HG03469 (cell line): ENCODE data around the gene FRMD1.

ENCODE experiments used
- ATAC-seq: cut with Tn5 transposase; IDR thresholded peaks from one replicate; pipeline ENCODE4 v1.9.1; 2021; ENCODE audit warnings: mild to moderate bottlenecking, moderate library complexity, moderate number of reproducible peaks; ENCODE audit not compliant: unreplicated experiment

FRMD1 gene

DNA sequence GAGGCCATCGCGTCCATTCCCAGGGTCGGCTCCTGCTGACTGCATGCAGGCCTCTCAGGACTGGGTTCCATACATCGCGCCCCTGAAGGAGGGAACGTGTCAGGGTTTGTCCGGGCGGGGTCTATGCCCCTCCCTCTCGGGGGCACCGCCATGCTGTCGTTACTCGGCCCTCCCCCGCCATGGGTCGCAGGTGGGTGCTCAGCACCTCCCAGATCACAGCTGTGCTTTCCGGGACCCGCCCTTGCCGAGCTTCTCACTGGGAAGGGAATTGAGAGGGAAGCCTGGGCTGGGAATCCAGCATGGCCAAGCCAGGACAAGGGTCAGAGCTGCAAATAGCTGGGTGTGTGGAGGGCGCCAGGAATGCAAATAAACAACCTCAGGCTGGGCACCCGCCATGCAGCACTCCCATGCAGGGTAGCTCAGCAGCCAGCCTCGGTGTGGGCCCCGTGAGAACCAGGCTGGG lies at the start of gene FRMD1:
Gene FRMD1 (minus strand): TSS at position 270 of the 463 bp plus-strand sequence. CDS start 118 bp downstream, at position 152.
- no peak for ATAC-seq

DNA sequence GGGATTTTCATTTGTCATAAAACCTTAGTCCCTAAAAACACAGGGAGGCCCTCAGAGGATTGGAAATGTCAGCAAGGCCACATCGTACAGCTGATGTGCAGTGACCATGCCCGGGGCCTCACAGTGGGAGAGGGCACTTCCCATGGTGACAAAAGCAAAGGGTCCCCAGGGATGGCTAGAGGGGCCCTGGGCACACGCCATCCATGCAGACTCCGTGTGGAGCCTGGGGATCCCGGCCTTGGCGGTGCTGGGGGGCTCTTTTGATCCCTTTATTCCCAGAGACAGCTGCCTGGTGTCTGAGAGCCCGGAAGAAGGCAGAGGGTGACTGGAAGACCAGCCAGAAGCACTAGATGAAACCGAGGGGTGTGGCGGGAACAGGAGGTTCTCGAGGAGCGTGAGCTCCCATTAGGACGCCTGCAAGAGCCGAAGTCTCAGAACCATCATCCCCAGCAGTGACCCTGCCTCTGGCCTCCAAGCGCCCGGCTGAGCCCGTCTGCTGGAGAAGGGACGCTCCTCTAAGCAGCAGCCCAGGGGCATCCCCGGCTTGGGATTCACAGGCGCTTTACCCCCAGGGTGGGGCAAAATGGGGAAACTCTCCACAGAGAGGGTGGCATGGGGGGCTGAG lies 49.1 kb upstream of the FRMD1 start:
- ATAC-seq: no peak

DNA sequence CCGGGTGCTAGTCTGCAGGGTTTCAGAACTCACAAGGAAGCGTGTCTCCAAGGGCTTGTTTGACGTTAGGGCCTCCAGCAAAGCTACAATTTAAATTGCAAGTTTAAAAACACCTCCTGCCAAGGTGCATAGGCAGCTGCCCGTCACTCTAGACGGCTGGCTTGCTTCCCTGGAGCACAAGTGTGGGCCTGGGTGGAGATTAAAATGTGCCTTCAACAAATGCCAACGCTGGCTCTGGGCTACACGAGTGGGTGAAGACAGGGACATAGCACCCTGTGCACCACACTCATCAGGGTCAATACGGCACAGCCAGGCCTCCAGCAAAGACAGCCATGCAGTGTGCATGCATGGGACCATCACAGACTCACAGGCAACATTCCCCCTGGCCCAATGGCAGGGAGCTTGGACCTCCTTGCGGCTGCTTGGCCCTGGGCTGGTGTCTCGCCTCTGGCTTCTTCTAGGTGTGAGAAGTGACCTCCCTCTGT lies 48.4 kb upstream of the FRMD1 start:
- ATAC-seq: no peak

DNA sequence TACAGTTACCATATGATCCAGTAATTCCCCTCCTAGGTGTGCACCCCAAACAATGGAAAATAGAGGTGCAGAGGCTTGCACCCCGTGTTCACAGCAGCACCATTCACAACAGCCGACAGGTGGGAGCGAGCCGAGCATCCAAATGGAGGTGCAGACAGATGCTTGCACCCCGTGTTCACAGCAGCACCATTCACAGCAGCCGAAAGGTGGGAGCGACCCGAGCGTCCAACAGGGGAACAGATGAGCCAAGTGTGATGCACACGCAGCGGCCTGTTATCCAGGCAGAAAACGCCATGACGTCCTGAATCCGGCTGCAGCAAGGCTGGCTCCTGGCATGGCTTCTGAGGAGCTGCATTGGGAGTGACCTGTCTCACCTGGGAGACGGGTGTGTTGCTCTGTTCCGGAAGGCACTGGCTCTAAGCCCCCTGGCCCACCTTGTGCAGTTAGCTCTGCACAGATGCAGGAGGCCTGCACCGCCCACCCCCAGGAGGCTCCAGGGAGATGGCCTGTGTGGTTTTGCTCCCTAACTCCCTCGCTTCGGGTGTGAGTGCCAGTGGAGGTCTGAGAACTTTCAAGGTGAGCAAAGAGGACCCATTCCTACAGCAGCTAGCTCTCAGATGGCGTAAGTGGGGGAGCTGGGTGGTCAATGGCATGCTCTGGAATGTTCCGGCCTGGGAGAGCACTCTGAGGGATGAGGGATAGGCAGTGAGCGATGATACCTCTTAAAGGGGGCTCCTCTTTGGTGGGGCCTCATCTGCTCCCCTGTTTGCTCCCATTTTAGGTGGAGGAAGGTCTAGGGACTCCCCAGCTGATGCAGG lies 47.8 kb upstream of the FRMD1 start:
- no peak for ATAC-seq

DNA sequence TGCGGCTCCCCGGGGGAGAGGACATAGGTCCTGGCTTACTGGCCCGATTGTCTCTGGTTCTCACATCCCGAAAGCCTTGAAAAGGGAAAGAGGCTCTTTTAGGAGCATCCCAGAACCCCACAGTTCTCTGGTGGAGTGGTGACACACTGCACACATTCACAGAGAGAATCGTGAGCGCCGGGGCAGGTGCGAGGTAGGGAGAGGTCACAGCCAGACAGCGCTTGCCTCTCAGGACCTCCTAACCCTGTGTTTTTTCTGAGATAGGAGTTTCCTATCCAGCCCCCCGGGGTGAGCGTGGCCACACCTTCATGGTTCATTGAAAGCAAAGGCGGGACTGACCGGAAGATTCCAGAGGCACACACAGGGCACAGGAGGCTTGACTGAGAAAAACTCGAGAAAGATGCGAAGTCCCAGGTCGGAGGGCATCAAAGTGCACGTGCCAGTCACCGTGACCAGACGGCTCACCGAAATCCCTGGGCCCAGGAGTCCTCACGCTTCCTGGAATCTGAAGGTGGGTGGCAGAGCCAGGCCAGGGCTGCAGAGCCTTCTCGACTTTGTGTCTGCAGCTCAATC lies 46.5 kb upstream of the FRMD1 start:
- ATAC-seq: no peak

DNA sequence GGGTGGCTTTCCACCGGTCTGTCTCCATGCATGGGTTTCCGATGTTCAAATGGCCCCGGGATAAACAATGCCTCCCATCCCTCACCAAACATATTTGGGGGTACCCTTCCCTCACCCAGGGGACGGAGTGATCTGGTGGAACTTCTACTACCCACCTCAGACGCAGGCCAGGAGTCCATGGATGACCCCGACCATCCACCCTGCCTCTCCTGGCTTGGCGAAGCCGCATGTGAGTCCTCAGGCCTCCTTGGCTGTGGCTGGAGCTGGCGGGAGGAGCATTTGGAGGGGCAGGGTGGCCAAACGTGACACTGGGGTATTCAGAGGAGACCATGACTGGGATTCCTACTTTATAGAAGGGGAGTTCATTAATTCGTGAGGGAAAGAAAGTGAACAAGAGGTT lies 45.9 kb upstream of the FRMD1 start:
- no peak for ATAC-seq

DNA sequence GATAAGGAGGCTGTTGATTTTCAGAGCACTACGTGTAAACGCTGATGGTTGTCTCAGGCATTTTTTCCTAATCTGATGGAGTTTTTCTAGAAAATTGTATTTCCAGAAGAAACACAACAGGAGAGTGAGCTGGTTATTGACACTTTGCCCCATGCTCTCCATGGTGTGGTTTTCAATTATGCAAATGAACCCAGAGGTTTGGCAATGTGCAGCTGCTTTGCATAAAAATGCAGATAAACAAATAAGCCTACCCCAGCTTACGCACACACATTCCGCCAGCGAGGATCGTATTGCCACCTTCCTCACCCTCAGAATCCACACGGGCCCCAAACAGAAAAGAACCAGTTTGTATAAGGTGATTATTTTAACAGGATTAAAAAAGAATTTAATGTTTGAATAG lies 45.1 kb upstream of the FRMD1 start:
- no peak for ATAC-seq

DNA sequence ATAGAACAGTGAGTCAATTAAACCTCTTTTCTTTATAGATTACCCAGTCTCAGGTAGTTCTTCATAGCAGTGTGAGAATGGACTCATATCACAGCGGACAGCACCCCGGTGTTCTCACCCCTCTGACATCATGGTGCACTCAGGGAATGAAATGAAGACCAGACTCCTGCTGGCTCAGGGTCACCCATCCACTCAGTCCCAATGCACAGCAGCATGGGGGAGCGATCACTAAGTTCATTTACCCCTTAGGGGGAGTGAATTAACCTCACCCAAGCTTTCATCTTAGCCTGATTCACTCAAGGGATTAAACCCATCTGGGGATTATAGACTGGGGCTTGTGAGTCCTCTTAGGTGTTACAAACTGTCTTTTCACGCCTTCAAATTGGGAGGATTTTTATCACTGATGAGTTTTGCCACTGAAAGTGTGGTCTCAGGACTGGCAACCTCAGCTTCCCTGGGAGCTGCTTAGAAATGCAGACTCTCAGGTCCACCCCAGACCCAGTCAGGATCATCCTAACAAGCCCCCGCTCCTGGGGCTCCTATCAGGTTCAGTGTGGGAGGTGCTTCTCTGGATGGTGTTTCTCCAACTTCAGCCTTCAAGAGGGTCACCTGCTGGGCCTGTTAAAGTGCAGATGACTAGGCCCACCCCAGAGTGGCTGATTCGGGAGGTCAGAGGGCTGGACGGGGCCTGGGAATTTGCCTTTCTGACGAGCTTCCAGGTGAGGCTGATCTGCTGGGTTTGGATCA lies 44.3 kb upstream of the FRMD1 start:
- no peak for ATAC-seq

DNA sequence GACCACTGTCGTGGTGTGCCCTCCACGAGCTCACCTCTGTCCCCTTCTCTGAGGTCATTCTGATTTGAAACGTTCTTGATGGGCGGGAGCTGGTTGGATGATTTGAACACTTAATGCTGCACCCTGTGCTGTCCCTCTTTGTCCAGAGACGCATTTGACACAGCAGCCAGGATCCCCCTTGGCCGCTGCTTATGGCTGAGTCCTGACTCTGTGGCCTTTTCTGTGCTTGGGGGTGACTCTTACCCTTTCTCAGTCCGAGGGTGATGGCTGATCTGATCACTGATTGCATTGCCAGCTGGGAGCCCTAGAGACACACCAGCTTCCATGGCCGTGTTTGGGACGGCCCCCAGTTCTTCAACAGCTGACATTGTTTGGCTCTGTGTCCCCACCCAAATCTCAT lies 43.5 kb upstream of the FRMD1 start:
- ATAC-seq: no peak

DNA sequence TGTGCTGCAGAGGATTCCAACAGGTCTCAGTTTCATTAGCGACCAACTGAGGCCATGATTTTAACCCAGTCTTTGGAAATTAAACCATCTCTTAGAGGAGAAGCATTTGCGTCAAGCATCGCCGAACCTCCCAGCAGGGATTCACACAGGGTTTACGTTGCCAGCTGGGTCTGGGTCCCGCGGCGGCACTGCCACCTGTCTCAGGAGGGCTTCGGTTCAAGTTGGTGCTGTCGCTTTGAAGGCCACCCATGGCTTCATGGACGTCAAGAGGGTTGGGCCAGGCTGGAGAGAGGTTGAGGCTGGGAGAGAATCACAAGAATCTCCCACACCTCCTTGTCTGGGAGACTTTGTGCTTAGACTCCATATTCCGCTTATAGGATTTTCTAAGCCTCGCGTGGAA lies 43.0 kb upstream of the FRMD1 start:
- ATAC-seq: no peak

DNA sequence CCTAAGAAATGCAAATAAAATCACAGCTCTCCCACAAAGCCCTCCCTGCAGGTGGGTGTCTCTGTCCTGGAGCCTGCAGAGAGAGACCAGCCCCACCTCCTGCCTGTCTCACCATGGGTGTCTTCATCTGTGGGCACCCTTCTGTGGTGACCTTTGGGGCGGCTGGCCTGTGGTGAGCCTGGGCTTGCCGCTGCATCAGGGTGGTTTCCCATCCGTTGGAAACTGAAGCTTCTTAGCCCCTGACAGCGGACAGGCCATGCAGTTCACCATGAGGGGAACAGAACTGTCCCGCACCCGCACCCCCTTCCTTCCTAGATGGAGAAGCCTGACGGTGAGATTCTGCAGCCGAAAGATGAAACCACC lies 42.3 kb upstream of the FRMD1 start:
- no peak for ATAC-seq

DNA sequence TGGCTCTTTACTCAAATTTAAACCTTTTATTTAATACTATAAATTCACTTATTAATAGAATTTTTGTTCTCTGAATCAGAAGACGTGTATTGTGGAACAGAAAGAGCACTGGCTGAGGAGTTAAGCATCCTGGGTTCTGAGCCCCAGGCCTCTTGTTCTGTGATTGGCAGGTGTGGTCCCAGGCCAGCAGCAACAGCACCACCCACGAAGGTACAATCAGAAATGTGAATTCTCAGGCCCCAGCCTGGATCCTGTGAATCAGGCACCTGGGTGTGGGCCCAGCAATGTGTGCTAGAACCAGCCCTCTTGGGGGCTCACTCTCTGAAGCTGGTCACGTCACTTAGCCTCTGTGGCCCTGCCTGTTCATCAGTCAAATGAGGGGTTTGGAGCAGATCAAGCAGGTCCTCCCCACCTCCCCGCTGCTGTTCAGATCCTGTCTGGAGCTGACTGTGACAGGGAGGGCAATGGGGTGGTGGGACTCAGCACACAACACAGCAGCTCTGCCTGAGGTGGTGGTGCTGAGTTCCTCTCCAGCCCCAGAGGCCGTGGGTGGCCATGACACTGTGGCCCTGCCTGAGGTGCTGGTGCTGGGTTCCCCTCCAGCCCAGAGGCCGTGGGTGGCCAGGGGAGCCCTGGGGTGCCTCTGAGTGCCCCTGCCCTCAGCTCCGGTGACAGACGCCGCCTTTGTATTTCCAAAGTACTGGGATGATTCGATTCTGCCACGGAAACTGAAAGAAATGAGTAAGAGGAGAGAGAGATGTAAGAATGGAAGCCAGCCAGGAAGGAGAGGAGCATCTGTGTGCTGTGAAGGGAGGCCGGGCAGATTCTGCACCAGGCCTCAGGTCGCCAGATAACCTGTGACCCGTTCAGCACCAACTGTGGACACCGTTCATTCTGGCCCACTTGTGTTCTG lies 41.6 kb upstream of the FRMD1 start:
- ATAC-seq: no peak

DNA sequence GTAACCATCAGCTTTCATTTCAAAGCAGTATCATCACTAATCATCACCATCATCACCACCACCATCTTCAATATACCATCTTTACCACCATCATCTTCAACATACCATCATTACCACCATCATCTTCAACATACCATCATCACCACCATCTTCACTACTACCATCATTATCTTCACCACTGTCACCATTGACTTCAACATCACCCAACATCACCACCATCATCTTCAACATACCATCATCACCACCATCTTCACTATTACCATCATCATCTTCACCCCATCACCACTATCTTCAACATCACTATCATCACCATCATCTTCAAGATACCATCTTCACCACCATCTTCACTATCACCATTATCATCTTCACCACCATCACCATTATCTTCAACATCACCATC lies 40.5 kb upstream of the FRMD1 start:
- ATAC-seq: no peak

DNA sequence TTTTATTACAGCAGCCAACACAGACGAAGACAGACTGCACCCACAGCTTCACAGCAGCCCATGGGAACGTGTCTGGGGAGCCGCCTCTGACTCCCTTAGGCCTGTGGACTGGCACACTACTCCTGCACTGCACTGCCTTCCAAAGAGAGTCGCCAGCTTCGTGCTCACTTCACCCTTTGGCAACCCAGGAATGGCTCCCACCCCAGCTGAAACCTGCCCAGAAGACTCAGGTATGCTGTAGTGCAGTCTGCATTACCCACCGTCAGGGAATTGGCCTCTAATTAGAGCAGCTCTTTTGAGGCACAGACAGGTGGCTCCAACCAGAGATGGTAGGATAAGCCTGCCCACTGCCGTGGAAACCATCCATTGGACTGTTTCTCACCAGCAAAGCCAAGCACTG lies 39.9 kb upstream of the FRMD1 start:
- ATAC-seq: no peak

DNA sequence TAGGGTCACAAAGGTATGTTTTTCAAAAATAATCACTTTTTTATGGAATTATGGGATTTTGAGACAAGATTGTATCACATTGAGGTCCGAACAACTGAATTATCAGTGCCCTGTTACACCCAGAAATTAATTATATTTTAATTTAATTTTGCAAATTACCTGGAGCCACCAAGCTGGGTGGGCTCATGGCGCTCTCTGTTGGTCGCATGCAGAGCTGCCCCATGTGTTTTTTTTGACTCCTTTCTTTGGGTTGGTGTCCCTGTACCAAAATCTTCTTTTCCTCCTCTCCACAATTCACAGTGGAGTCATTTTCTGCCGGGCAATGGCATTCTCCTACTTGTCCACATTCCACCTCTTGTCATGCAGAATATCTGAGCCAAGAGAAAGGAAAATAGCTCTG lies 38.9 kb upstream of the FRMD1 start:
- ATAC-seq: no peak

DNA sequence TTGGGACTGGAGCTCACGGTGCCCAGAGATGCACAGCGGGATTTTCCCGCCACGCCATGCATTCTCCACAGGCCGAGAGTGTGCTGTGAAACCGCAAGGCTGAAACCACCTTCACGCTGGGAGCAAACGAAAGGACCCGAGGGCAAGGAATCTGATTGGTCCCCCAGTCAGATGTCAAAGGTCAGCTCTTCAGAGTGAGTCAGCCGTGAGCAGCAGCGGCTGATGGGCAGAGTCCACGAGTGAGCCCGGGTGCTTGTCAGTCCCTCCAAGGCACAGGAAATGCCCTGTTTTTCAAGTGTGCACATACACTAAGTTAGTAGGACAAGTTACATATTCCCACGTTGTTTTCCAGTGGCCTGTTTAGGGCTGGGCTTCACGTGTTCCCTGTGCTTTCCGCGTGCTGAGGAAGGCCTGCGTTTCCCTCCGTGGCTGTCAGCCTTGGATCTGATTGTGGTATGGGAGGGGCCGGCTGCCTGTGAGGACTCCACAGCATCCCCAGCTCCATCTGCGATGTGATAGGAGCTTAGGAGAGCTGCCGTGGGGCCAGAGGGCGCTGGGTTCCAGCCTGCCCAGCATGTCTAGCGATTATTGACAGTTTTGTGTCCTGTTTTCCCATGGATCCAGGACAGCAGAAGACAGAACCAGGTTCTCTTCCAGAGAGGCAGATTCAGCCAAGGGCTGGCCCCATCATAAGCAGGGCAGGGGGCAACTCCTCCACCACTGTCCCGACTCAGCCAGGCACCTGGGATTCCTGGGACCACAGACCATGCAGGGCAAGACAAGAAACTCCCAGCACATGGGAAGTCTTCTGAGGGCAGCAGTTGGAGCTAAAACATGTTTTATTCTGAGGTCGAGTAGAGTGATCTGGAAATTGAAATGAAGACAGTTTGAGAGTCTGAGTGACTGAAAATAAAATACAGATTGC lies 38.2 kb upstream of the FRMD1 start:
- no peak for ATAC-seq

DNA sequence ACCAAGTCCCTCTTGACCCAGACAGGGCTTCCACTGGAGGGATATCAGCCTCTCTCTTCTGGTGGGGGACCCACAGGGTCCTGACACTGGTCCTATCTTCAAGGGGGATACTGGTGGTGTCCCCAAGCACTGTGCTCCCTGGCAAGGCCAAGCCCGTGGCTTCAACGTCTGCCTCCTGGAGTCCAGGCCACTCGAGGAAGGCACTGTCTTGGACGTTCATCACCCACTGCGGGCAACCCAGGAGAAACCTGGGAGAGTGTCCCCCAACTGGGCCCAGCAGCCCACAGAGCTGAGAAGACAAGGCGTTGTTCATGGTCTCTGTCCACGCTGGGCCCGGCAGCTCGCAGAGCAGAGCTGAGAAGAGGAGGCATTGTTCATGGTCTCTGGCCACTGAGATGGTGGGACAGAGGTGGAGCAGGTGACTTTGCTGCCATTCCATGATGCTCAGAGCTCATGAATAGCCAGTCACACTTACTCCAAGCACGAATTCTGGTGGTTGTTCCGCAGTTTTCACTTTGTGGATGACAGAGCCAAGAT lies 37.5 kb upstream of the FRMD1 start:
- ATAC-seq: no peak

DNA sequence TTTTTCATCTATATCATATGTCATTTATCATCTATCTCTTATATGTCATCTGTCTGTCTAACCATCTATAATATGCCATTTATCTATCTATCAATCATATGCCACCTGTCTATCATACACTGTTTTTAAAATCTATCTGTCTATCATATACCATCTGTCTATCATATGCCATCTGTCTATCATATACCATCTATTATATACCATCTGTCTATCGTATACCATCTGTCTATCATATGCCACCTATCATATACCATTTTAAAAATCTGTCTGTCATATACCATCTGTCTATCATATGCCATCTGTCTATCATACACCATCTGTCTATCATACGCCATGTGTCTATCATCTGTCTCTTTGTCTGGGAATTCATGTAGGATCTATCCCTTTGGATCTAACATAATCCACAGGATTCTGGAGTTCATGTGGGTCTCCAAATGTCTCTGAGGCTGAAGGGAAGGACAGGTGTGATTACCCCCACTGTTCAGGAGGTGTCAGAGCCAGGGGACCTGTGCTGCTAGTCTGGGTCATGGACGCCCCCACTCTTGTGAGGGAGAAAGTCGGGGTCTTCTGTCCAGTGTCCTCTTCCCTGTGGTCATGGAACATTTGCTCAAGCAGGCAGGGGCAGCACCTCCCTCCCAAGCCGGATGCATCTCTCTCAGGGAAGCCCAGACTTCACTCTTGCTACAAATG lies 36.9 kb upstream of the FRMD1 start:
- no peak for ATAC-seq
